Heart left ventricle (tissue), 16 donors: Measurements from ENCODE around the gene DPY19L3. TPM values are rescaled to one million over a fixed set of nuclear protein-coding genes. Genes with fewer than 3 reads are reported as not detected.

ENCODE experiments used
- ATAC-seq, 4 donors: fragments of 200-7000 bp; cut with Tn5 transposase; one replicate each; pipeline ENCODE4 v1.9.1; 2020 to 2022; ENCODE audit warnings: moderate library complexity in 4 of 4, mild to moderate bottlenecking in 3 of 4, moderate number of reproducible peaks in 1 of 4
- DNase-seq, 5 donors: peaks; one replicate each; pipeline ENCODE4 v3.0.0-alpha.2; 2020
- H3K27ac ChIP-seq, 12 donors: fragments of 200-600 bp; sonication (generic) in 4 of 12; one replicate each; pipeline versions ENCODE4 v1.5.0 to v1.8.0; 2016 to 2022; ENCODE audit warnings: mild to moderate bottlenecking in 2 of 12
- H3K27me3 ChIP-seq, 9 donors: fragments of 200-600 bp; sonication (generic) in 2 of 9; one replicate each; pipeline versions ENCODE4 v1.5.1 to v1.8.0; 2016 to 2022; ENCODE audit warnings: mild to moderate bottlenecking in 3 of 9
- H3K36me3 ChIP-seq, 9 donors: fragments of 200-600 bp; sonication (generic) in 2 of 9; one replicate each; pipeline versions ENCODE4 v1.5.0 to v1.8.0; 2018 to 2022; ENCODE audit warnings: mild to moderate bottlenecking in 2 of 9
- H3K4me1 ChIP-seq, 12 donors: fragments of 200-600 bp; sonication (generic) in 4 of 12; one replicate each; pipeline versions ENCODE4 v1.5.0 to v1.8.0; 2016 to 2022; ENCODE audit warnings: mild to moderate bottlenecking in 3 of 12
- H3K4me3 ChIP-seq, 12 donors: fragments of 200-600 bp; sonication (generic) in 4 of 12; one replicate each; pipeline versions ENCODE4 v1.5.0 to v1.8.0; 2017 to 2022; ENCODE audit warnings: mild to moderate bottlenecking in 9 of 12, moderate library complexity in 4 of 12
- H3K9me3 ChIP-seq, 12 donors: fragments of 200-600 bp; sonication (generic) in 4 of 12; one replicate each; pipeline versions ENCODE4 v1.5.0 to v1.8.0; 2016 to 2022; ENCODE audit warnings: mild to moderate bottlenecking in 1 of 12
- CTCF ChIP-seq, 12 donors: fragments of 200-600 bp; sonication (generic) in 4 of 12; IDR thresholded peaks; one replicate each; pipeline versions ENCODE4 v1.5.0 to v1.8.0; 2018 to 2022; ENCODE audit warnings: antibody characterized with exemption in 12 of 12, mild to moderate bottlenecking in 5 of 12
- POLR2A ChIP-seq, 2 donors: fragments of 450-650 bp; IDR thresholded peaks; one replicate each; pipeline ENCODE4 v1.6.1; 2017; ENCODE audit warnings: antibody characterized with exemption in 2 of 2, mild to moderate bottlenecking in 2 of 2, moderate library complexity in 2 of 2
- WGBS, 4 donors: extraction: QIAGEN DNeasy Blood & Tissue Kit in 2 of 4; methylation state at CpG; one replicate each; pipeline versions ENCODE4 v1.1.5 to v1.1.7; 2013 to 2018; 5-methylcytosine and 5-hydroxymethylcytosine counted together
- intact Hi-C, 10 donors: fragments of 100-400 bp; cut with DNase I; formaldehyde crosslinking; loops; one replicate each; pipeline versions ENCODE4 v1.11.1 to v1.14.2; 2022
- polyA plus RNA-seq, 2 donors: library from polyadenylated mRNA; stranded (reverse); fragments of 200-250 nt; gene quantifications; one replicate each; pipeline ENCODE4 v1.2.3, GENCODE V29; 2013
- total RNA-seq, 9 donors: library from RNA; depleted of rRNA in 2 of 9; stranded (reverse); fragments of >200 nt in 2 of 9; fragmentation: NEBNext Ultra II Directional in 3 of 9; extraction: Animal tissue kit (Norgen Biotek cat#: 25700) in 3 of 9; gene quantifications; one replicate each; pipeline versions ENCODE4 v1.1.0 to v1.2.4, GENCODE V29; 2016 to 2023
- donor health status: ischemic (EF 13 %, LVEDD 7.1; RV severe dilation, severe dysfunction).
- donor health status: healthy with polysubstance abuse.
- donor health status: DM: no; HTN: yes; CAD: no.
- donor health status: DM: no; HTN: no; CAD: no.
- donor health status: ischemic (EF 25% LVEDD 6.9; RV normal size, moderate dysfunction).
- donor health status: ischemic (EF 25% LVEDD 5.7; RV mildly dilated, moderate dysfunction).
- donor health status: healthy.
- donor health status: DM: yes; HTN: yes; CAD: no.
- donor health status: ischemic (EF 35%, LVEDD 5.7; RV mildly dilated, moderate dysfunction).
- donor health status: nonischemic (EF 11% LVEDD 7.7; RV severe dilation, severe dysfunction).
- donor health status: DM: yes; HTN: yes; CAD: no.
- donor health status: PGD.
- donor health status: ischemic (EF 29% LVEDD 5.4; RV normal size, mild dysfunction).
- donor health status: nonischemic (EF 23%, LVEDD 6.1; RV moderate dilation, normal function).

DPY19L3 gene
- total and polyA plus RNA-seq, 11 donors = 1.5 to 15.2 (median 5.3) TPM

- Histone ChIP-seq H3K9me3 (no peaks in the 10 kb centered on the region), H3K27me3 (peaks cover 0 to 4% (median 0%) of the 10 kb centered on the region in 9 donors), H3K4me3 (no peak overlapping the region), H3K4me1 (peaks cover 0 to 7% (median 0%) of the 10 kb centered on the region in 12 donors), H3K36me3 (peaks cover 0 to 6% (median 0%) of the 10 kb centered on the region in 9 donors), H3K27ac (no peak overlapping the region)
- DNase-seq = no peak
- TF ChIP-seq POLR2A (IDR thresholded peaks at IDR 0.05) (no peak), CTCF (IDR thresholded peaks at IDR 0.05) (no peak)
- intact Hi-C loops = no loop called here
- WGBS, 4 donors = 76 to 84% (median 80%) methylated on average over 6 of the region's 6 CpGs
- ATAC-seq = no peak
Observed at GRCh38 chr19:32396046-32396652, 9.4 kb upstream of the DPY19L3 start.

- H3K36me3 ChIP-seq = peaks cover 0 to 6% (median 0%) of the 10 kb centered on the region in 9 donors
- TF ChIP-seq POLR2A (IDR thresholded peaks at IDR 0.05) = no peak
- no peak for TF ChIP-seq CTCF (IDR thresholded peaks at IDR 0.05)
- peaks cover 0 to 7% (median 0%) of the 10 kb centered on the region in 12 donors for H3K4me1 ChIP-seq
- H3K27ac ChIP-seq = no peak overlapping the region
- H3K9me3 ChIP-seq = no peaks in the 10 kb centered on the region
- intact Hi-C loops = no loop called here
- H3K4me3 ChIP-seq = no peak overlapping the region
- peaks cover 0 to 4% (median 0%) of the 10 kb centered on the region in 9 donors for H3K27me3 ChIP-seq
- no peak for ATAC-seq
- WGBS, 4 donors = 78 to 87% (median 83%) methylated on average over 5 of the region's 5 CpGs
- DNase-seq = no peak
Observed at GRCh38 chr19:32397671-32398101, 7.9 kb upstream of the DPY19L3 start.

GRCh38 chr19:32401992-32402391 is 3.6 kb upstream of the DPY19L3 start:
- H3K36me3 ChIP-seq = no peaks in the 10 kb centered on the region
- H3K27me3 ChIP-seq = no peaks in the 10 kb centered on the region
- no peak overlapping the region for H3K27ac ChIP-seq
- no peaks in the 10 kb centered on the region for H3K9me3 ChIP-seq
- TF ChIP-seq CTCF (IDR thresholded peaks at IDR 0.05) (no peak), POLR2A (IDR thresholded peaks at IDR 0.05) (no peak)
- no peak for ATAC-seq
- no peak for DNase-seq
- intact Hi-C loops = loop anchor here in 4 of 10 donors (5.0 to 10.0 kb wide), 3 partner anchors 57 to 173 kb away; partner anchors contain the start of gene ZNF507 (in 2 of the 4)
- H3K4me3 ChIP-seq = no peak overlapping the region
- peaks cover 0 to 26% (median 14%) of the 10 kb centered on the region in 12 donors for H3K4me1 ChIP-seq
- WGBS, 4 donors = 90 to 98% (median 96%) methylated on average over 1 of the region's 1 CpG

- H3K4me1 ChIP-seq = peaks cover 0 to 26% (median 14%) of the 10 kb centered on the region in 12 donors
- DNase-seq = no peak
- no peak for ATAC-seq
- no peaks in the 10 kb centered on the region for H3K9me3 ChIP-seq
- no peaks in the 10 kb centered on the region for H3K27me3 ChIP-seq
- 75 to 79% (median 76%) methylated on average over 5 of the region's 5 CpGs for WGBS, 4 donors
- H3K36me3 ChIP-seq = peaks cover 0 to 2% (median 0%) of the 10 kb centered on the region in 9 donors
- no peak overlapping the region for H3K4me3 ChIP-seq
- TF ChIP-seq CTCF (IDR thresholded peaks at IDR 0.05) = no peak
- TF ChIP-seq POLR2A (IDR thresholded peaks at IDR 0.05) = no peak
- intact Hi-C loops = loop anchor here in 4 of 10 donors (5.0 to 10.0 kb wide), 3 partner anchors 59 to 171 kb away; partner anchors contain the start of gene ZNF507 (in 2 of the 4)
- no peak overlapping the region for H3K27ac ChIP-seq
Observed at GRCh38 chr19:32403291-32403995, 2.1 kb upstream of the DPY19L3 start.
